KMS-11 (cell line): ENCODE data around the gene NFIB.

Experiments
- H2AFZ ChIP-seq: fragments of 200-600 bp; sonication (generic); 2 replicates; pipeline ENCODE4 v1.6.1; 2016; ENCODE audit warnings: antibody characterized with exemption, mixed run types, low read depth
- H3K27ac ChIP-seq: fragments of 200-600 bp; sonication (generic); 2 replicates; pipeline ENCODE4 v1.6.1; 2016; ENCODE audit warnings: mild to moderate bottlenecking, mixed run types
- H3K27me3 ChIP-seq: fragments of 200-600 bp; sonication (generic); 2 replicates; pipeline ENCODE4 v1.6.1; 2017; ENCODE audit warnings: mild to moderate bottlenecking, low read depth, mixed run types, moderate library complexity; ENCODE audit not compliant: insufficient read depth
- H3K36me3 ChIP-seq: fragments of 200-600 bp; sonication (generic); 2 replicates; pipeline ENCODE4 v1.6.1; 2017; ENCODE audit warnings: mild to moderate bottlenecking, mixed run types; ENCODE audit not compliant: insufficient read depth
- H3K4me1 ChIP-seq: fragments of 200-600 bp; sonication (generic); 2 replicates; pipeline ENCODE4 v1.6.1; 2016; ENCODE audit warnings: mild to moderate bottlenecking, low read depth, mixed run types; ENCODE audit not compliant: poor library complexity, severe bottlenecking
- H3K4me2 ChIP-seq: fragments of 200-600 bp; sonication (generic); 2 replicates; pipeline ENCODE4 v1.7.0; 2016; ENCODE audit warnings: mild to moderate bottlenecking, mixed run types
- H3K4me3 ChIP-seq: fragments of 200-600 bp; sonication (generic); IDR thresholded peaks from 2 replicates; pipeline ENCODE4 v1.6.1; 2017; ENCODE audit warnings: low read depth, low read length, mixed read lengths; ENCODE audit not compliant: insufficient read depth
- H3K79me2 ChIP-seq: fragments of 200-600 bp; sonication (generic); 2 replicates; pipeline ENCODE4 v1.6.1; 2016; ENCODE audit warnings: low read depth, mixed run types; ENCODE audit not compliant: insufficient read depth
- H3K9ac ChIP-seq: fragments of 200-600 bp; sonication (generic); 2 replicates; pipeline ENCODE4 v1.6.1; 2016; ENCODE audit warnings: mild to moderate bottlenecking, mixed run types
- H4K20me1 ChIP-seq: fragments of 200-600 bp; sonication (generic); 2 replicates; pipeline ENCODE4 v1.6.1; 2016; ENCODE audit warnings: mild to moderate bottlenecking, mixed run types; ENCODE audit not compliant: insufficient read depth
- TF ChIP-seq, protein P1 (sequence below): fragments of 200-600 bp; sonication (generic); conservative IDR thresholded peaks from 2 replicates; pipeline ENCODE4 v1.6.1; 2017; ENCODE audit warnings: low read depth, mild to moderate bottlenecking, antibody characterized with exemption, low read length, moderate library complexity, mixed read lengths

The NFIB gene

DNA sequence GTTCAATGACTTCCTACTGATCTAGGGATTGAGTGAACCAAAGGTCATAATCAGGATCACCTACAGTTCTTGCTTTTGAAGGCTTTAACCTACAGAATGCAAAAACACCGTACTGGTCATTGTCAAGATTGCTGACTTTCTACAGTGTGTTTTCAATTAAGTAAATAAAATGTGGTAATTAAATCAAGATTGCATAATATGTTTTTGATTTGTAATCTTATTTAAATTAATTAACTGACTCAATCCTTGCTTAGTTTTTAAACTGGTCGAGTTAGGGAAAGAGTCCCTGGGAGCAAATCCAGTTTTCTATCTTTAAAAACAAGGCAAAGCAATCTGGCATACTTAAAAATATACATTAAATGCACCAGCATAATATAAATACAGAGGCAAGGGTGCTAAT lies 125.9 kb downstream of the NFIB start:
- H3K36me3 ChIP-seq: no peaks in the 10 kb centered on the region
- H3K27ac ChIP-seq: no peak overlapping the region
- H3K4me2 ChIP-seq: no peak overlapping the region
- H3K4me1 ChIP-seq: no peaks in the 10 kb centered on the region
- H3K4me3 ChIP-seq: no peak overlapping the region
- H3K27me3 ChIP-seq: no peaks in the 10 kb centered on the region
- no peaks in the 10 kb centered on the region for H4K20me1 ChIP-seq
- H3K79me2 ChIP-seq: no peaks in the 10 kb centered on the region
- TF ChIP-seq, protein P1, sequence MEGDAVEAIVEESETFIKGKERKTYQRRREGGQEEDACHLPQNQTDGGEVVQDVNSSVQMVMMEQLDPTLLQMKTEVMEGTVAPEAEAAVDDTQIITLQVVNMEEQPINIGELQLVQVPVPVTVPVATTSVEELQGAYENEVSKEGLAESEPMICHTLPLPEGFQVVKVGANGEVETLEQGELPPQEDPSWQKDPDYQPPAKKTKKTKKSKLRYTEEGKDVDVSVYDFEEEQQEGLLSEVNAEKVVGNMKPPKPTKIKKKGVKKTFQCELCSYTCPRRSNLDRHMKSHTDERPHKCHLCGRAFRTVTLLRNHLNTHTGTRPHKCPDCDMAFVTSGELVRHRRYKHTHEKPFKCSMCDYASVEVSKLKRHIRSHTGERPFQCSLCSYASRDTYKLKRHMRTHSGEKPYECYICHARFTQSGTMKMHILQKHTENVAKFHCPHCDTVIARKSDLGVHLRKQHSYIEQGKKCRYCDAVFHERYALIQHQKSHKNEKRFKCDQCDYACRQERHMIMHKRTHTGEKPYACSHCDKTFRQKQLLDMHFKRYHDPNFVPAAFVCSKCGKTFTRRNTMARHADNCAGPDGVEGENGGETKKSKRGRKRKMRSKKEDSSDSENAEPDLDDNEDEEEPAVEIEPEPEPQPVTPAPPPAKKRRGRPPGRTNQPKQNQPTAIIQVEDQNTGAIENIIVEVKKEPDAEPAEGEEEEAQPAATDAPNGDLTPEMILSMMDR: no peak
- no peak overlapping the region for H2AFZ ChIP-seq
- no peak overlapping the region for H3K9ac ChIP-seq

DNA sequence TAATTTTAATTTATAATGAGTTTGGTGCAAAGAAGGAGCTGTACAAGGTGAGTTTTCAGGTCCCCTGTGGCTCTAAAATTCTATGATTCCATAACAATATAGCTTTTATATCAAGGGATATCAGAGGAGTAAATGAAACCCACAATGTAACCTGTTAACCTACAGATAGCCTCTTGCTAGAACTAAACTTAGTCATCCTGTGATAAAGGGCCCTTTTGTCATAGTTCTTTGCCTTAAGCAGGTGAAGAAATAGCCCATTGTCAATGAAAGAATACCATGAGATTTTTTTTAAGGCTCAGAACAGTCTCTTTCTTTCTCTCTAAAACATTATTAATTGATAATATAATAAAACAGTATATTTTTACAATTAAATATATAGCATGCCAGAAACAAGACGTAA lies 127.8 kb downstream of the NFIB start:
- H3K4me2 ChIP-seq: no peak overlapping the region
- no peaks in the 10 kb centered on the region for H3K4me1 ChIP-seq
- H3K4me3 ChIP-seq: no peak overlapping the region
- TF ChIP-seq, protein P1: no peak
- H4K20me1 ChIP-seq: no peaks in the 10 kb centered on the region
- H3K9ac ChIP-seq: no peak overlapping the region
- no peaks in the 10 kb centered on the region for H3K36me3 ChIP-seq
- no peaks in the 10 kb centered on the region for H3K27me3 ChIP-seq
- H2AFZ ChIP-seq: no peak overlapping the region
- H3K79me2 ChIP-seq: no peaks in the 10 kb centered on the region
- H3K27ac ChIP-seq: no peak overlapping the region

DNA sequence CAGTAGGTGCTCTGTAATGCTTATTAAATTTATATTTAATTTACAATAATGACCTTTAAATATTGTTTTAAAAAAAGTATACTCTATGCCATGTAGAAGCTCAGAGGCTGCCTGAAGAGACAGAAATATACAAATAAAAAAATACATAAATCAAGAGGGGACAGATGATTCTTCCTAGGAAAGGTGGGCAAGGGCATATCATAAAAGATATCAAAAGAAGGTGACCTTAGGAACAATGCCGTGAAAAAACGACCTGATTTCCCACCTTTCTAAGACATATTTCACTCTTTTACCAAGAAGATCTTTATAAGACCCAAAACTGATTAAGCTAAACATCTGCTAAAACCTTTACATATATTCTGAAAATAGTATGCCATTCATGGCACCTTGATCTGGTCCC lies 128.9 kb downstream of the NFIB start:
- Histone ChIP-seq H3K27ac (no peak overlapping the region), H3K4me3 (no peak overlapping the region), H3K27me3 (no peaks in the 10 kb centered on the region), H4K20me1 (no peaks in the 10 kb centered on the region), H3K9ac (no peak overlapping the region), H3K4me1 (no peaks in the 10 kb centered on the region), H3K79me2 (no peaks in the 10 kb centered on the region), H2AFZ (no peak overlapping the region), H3K4me2 (no peak overlapping the region), H3K36me3 (no peaks in the 10 kb centered on the region)
- TF ChIP-seq, protein P1: no peak

DNA sequence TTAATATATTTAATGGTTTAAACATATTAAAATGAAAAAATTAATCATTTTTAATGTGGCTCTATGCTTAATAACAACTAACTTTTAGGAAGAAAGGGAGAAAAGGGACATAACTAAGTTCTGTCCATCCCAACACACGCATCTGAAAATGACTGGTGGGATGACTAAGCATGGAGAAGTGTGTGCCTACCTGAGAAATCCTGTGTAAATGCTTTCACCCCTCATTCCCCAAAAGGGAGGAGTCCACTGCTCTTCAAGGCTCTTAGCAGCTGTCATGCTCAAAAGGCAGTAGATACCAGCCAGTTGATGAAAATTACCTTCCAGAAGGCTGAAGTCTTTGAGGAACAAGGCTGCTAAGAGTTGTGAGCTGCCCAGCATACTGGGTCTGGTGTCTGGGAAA lies 130.9 kb downstream of the NFIB start:
- TF ChIP-seq, protein P1: no peak
- Histone ChIP-seq H3K27me3 (no peaks in the 10 kb centered on the region), H3K4me1 (no peaks in the 10 kb centered on the region), H3K4me2 (no peak overlapping the region), H2AFZ (no peak overlapping the region), H3K27ac (no peak overlapping the region), H4K20me1 (no peaks in the 10 kb centered on the region), H3K79me2 (no peaks in the 10 kb centered on the region), H3K4me3 (no peak overlapping the region), H3K36me3 (no peaks in the 10 kb centered on the region), H3K9ac (no peak overlapping the region)
